ENCODE data around the gene ASXL2.

The ASXL2 gene

GRCh38 chr2:25821225-25822056, 56.8 kb downstream of the ASXL2 start:
- peak; percentile 93 for DNase-seq (ENCODE audit: low read depth)
- no peak for TF ChIP-seq CTCF (IDR thresholded peaks at IDR 0.05; ENCODE audit: control insufficient read depth, extremely low read depth, insufficient read depth)
- no peak overlapping the region for H3K4me3 ChIP-seq (ENCODE audit: low read depth, low read length)

- DNase-seq (ENCODE audit: low read depth), result no peak
- TF ChIP-seq CTCF (IDR thresholded peaks at IDR 0.05; ENCODE audit: control insufficient read depth, extremely low read depth, insufficient read depth), result no peak
Observed at GRCh38 chr2:25819597-25820039, 58.7 kb downstream of the ASXL2 start.

GRCh38 chr2:25817630-25818029, 60.7 kb downstream of the ASXL2 start:
- no peak for TF ChIP-seq CTCF (IDR thresholded peaks at IDR 0.05; ENCODE audit: control insufficient read depth, extremely low read depth, insufficient read depth)
- DNase-seq (ENCODE audit: low read depth), result no peak
- no peak overlapping the region for H3K4me3 ChIP-seq (ENCODE audit: low read depth, low read length)

More at GRCh38 chr2:25819597-25820039, 58.7 kb downstream of the ASXL2 start:
- H3K4me3 ChIP-seq (ENCODE audit: low read depth, low read length), result no peak overlapping the region

GRCh38 chr2:25817006-25817405, 61.3 kb downstream of the ASXL2 start:
- H3K4me3 ChIP-seq (ENCODE audit: low read depth, low read length), result no peak overlapping the region
- no peak for TF ChIP-seq CTCF (IDR thresholded peaks at IDR 0.05; ENCODE audit: control insufficient read depth, extremely low read depth, insufficient read depth)

GRCh38 chr2:25816249-25816648, 62.0 kb downstream of the ASXL2 start:
- H3K4me3 ChIP-seq (ENCODE audit: low read depth, low read length), result no peak overlapping the region

More at GRCh38 chr2:25817006-25817405, 61.3 kb downstream of the ASXL2 start:
- no peak for DNase-seq (ENCODE audit: low read depth)

GRCh38 chr2:25814681-25815080, 63.6 kb downstream of the ASXL2 start:
- TF ChIP-seq CTCF (IDR thresholded peaks at IDR 0.05; ENCODE audit: control insufficient read depth, extremely low read depth, insufficient read depth), result no peak
- no peak for DNase-seq (ENCODE audit: low read depth)
- no peak overlapping the region for H3K4me3 ChIP-seq (ENCODE audit: low read depth, low read length)

More at GRCh38 chr2:25816249-25816648, 62.0 kb downstream of the ASXL2 start:
- DNase-seq (ENCODE audit: low read depth), result no peak
- TF ChIP-seq CTCF (IDR thresholded peaks at IDR 0.05; ENCODE audit: control insufficient read depth, extremely low read depth, insufficient read depth), result no peak

Data from LNCaP clone FGC (cell line).